ENCODE results near the gene CIP2A.

CIP2A gene

GRCh38 chr3:108509871-108510270, 79.4 kb downstream of the CIP2A start:
- DNase-seq (ENCODE audit: low read depth), result no peak

GRCh38 chr3:108509263-108509662, 80.0 kb downstream of the CIP2A start:
- DNase-seq (ENCODE audit: low read depth), result no peak

GRCh38 chr3:108507902-108508301, 81.3 kb downstream of the CIP2A start:
- no peak for DNase-seq (ENCODE audit: low read depth)

- DNase-seq (ENCODE audit: low read depth), result no peak
Observed at GRCh38 chr3:108505811-108506210, 83.4 kb downstream of the CIP2A start.

- no peak for DNase-seq (ENCODE audit: low read depth)
Observed at GRCh38 chr3:108503722-108504121, 85.5 kb downstream of the CIP2A start.

- no peak for DNase-seq (ENCODE audit: low read depth)
Observed at GRCh38 chr3:108501535-108501934, 87.7 kb downstream of the CIP2A start.

- DNase-seq (ENCODE audit: low read depth), result peak; percentile 15
Observed at GRCh38 chr3:108500728-108501127, 88.5 kb downstream of the CIP2A start.
